WTC11 (cell line): Measurements from ENCODE around the gene STIP1.

Experiments used
- CREB1 ChIP-seq: sonication (generic); formaldehyde crosslinking; IDR thresholded peaks from 2 replicates; pipeline ENCODE4 v1.8.0; 2023; ENCODE audit warnings: mild to moderate bottlenecking, missing genetic modification reagents
- CREM ChIP-seq: sonication (generic); formaldehyde crosslinking; IDR thresholded peaks from 2 replicates; pipeline ENCODE4 v1.8.1; 2022; ENCODE audit warnings: mild to moderate bottlenecking, missing genetic modification reagents, moderate library complexity
- CTCF ChIP-seq: fragments of 200-600 bp; IDR thresholded peaks from 2 replicates; pipeline ENCODE4 v1.8.0; 2022; ENCODE audit warnings: antibody characterized with exemption
- E2F1 ChIP-seq: sonication (generic); formaldehyde crosslinking; IDR thresholded peaks from 2 replicates; pipeline ENCODE4 v1.8.0; 2022; ENCODE audit warnings: mild to moderate bottlenecking, missing genetic modification reagents
- HMGA2 ChIP-seq: fragments of 250-450 bp; sonication (Bioruptor Pico); IDR thresholded peaks from 2 replicates; pipeline ENCODE4 v1.4.0; 2021; ENCODE audit warnings: mild to moderate bottlenecking, moderate library complexity
- MAX ChIP-seq: sonication (generic); formaldehyde crosslinking; IDR thresholded peaks from 2 replicates; pipeline ENCODE4 v1.8.0; 2022; ENCODE audit warnings: mild to moderate bottlenecking, missing genetic modification reagents
- NFYB ChIP-seq: sonication (generic); formaldehyde crosslinking; conservative IDR thresholded peaks from 2 replicates; pipeline ENCODE4 v1.8.0; 2022; ENCODE audit warnings: low read depth, missing genetic modification reagents
- SP1 ChIP-seq: sonication (generic); formaldehyde crosslinking; conservative IDR thresholded peaks from 2 replicates; pipeline ENCODE4 v1.8.1; 2022; ENCODE audit warnings: missing genetic modification reagents
- ZNF232 ChIP-seq: sonication (generic); formaldehyde crosslinking; IDR thresholded peaks from 2 replicates; pipeline ENCODE4 v1.8.0; 2022; ENCODE audit warnings: mild to moderate bottlenecking, missing genetic modification reagents
- ZNF423 ChIP-seq: fragments of 250-450 bp; sonication (Bioruptor Pico); IDR thresholded peaks from 2 replicates; pipeline ENCODE4 v2.1.2; 2022; ENCODE audit warnings: mild to moderate bottlenecking, moderate library complexity
- ZNF512 ChIP-seq: sonication (generic); formaldehyde crosslinking; IDR thresholded peaks from 2 replicates; pipeline ENCODE4 v1.8.1; 2022; ENCODE audit warnings: missing genetic modification reagents, borderline replicate concordance

GRCh38 chr11:64245797-64246620 is 60.0 kb downstream of the STIP1 start:
- no peak for TF ChIP-seq CREB1 (CRISPR knock-in tag)
- TF ChIP-seq CREM (CRISPR knock-in tag): no peak
- no peak for TF ChIP-seq ZNF423
- TF ChIP-seq ZNF232 (CRISPR knock-in tag): no peak
- TF ChIP-seq CTCF: no peak
- no peak for TF ChIP-seq ZNF512 (CRISPR knock-in tag)
- no peak for TF ChIP-seq HMGA2
- no peak for TF ChIP-seq MAX (CRISPR knock-in tag)
- no peak for TF ChIP-seq E2F1 (CRISPR knock-in tag)
- no peak for TF ChIP-seq NFYB (CRISPR knock-in tag)
- no peak for TF ChIP-seq SP1 (CRISPR knock-in tag)
